22Rv1 (cell line): ENCODE measurements around the gene UCN3.

Source experiments
- H3K27ac ChIP-seq: fragments of 450-650 bp; 2 replicates; pipeline ENCODE4 v1.5.1; 2017
- ZFX ChIP-seq: fragments of 450-650 bp; IDR thresholded peaks from 2 replicates; pipeline ENCODE4 v1.6.1; 2017; ENCODE audit warnings: antibody characterized with exemption, borderline replicate concordance
- TF ChIP-seq, protein P1 (sequence below): fragments of 450-650 bp; IDR thresholded peaks from 2 replicates; pipeline ENCODE4 v1.5.1; 2017; ENCODE audit warnings: mild to moderate bottlenecking

UCN3 gene

DNA sequence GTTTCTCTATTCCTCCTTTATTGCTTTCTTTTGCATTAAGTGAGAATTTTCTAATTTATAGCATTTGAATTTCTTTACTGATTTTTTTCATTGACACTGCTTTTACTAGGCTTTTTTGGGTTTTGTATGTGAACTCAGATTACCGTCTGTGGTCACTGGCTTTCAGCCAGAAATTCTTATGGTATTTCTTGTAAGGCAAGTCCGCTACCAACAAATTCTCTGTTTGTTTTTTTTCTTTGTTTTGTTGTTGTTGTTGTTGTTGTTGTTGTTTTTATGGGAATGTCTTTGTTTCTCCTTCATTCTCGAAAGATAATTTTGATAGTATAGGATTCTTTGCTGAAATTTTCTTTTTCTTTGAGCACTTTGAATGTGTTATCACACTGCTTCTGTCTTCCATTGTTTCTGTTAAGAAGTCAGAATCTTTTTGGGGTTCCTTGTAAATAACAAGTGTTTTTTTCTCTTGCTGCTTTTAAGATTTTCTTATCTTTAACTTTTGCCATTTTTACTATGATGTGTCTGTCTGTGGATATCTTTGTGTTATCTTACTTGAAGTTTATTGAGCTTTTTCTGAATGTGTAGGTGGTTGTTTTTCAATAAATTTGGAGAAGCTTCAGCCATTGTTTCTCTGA, 54.8 kb downstream of the UCN3 start:
- TF ChIP-seq ZFX, result no peak
- TF ChIP-seq, protein P1, sequence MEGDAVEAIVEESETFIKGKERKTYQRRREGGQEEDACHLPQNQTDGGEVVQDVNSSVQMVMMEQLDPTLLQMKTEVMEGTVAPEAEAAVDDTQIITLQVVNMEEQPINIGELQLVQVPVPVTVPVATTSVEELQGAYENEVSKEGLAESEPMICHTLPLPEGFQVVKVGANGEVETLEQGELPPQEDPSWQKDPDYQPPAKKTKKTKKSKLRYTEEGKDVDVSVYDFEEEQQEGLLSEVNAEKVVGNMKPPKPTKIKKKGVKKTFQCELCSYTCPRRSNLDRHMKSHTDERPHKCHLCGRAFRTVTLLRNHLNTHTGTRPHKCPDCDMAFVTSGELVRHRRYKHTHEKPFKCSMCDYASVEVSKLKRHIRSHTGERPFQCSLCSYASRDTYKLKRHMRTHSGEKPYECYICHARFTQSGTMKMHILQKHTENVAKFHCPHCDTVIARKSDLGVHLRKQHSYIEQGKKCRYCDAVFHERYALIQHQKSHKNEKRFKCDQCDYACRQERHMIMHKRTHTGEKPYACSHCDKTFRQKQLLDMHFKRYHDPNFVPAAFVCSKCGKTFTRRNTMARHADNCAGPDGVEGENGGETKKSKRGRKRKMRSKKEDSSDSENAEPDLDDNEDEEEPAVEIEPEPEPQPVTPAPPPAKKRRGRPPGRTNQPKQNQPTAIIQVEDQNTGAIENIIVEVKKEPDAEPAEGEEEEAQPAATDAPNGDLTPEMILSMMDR, result no peak
- H3K27ac ChIP-seq, result no peak overlapping the region

DNA sequence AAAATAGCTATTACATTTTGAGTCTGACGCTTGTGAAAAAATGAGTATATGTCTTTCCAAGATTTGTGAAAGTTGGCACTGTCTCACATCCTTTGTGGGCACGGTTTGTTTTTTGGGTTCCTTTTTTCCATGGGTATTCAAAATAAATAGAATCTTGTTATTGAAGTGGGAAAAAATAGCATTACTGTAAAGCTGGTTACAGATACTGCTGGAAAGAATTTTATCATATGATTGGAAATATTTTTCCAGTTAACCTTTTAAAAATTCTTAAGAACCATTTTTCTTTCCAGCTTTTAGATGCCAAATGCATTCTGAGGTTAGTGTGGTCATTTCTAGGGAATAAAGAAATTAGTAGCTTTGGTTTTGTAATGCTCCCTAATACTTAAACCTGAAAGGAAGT, 59.0 kb downstream of the UCN3 start:
- no peak overlapping the region for H3K27ac ChIP-seq
- TF ChIP-seq ZFX, result no peak
- TF ChIP-seq, protein P1, result no peak
